Activated naive CD8-positive, alpha-beta T cell treated with anti-CD3 and anti-CD28 coated beads for 36 hours (primary cell): Measurements from ENCODE around the gene LIMS1. TPM values are rescaled to one million over a fixed set of nuclear protein-coding genes. Genes with fewer than 3 reads are reported as not detected.
A peak's percentile ranks its signal among the peaks of the same experiment; 100 is the strongest.

Experiments
- DNase-seq: peaks from one replicate; pipeline ENCODE4 v3.0.0; 2021
- H3K27ac Mint-ChIP-seq: one replicate; pipeline ENCODE4 v1.8.0; 2022; ENCODE audit warnings: mild to moderate bottlenecking, moderate library complexity, mixed read lengths
- H3K27me3 Mint-ChIP-seq: one replicate; pipeline ENCODE4 v1.8.0; 2022; ENCODE audit warnings: mild to moderate bottlenecking, mixed read lengths
- H3K36me3 Mint-ChIP-seq: one replicate; pipeline ENCODE4 v1.8.0; 2021; ENCODE audit warnings: mild to moderate bottlenecking, mixed read lengths
- H3K4me1 Mint-ChIP-seq: one replicate; pipeline ENCODE4 v1.8.0; 2021; ENCODE audit warnings: mixed read lengths
- H3K4me3 Mint-ChIP-seq: one replicate; pipeline ENCODE4 v1.8.0; 2022; ENCODE audit warnings: mild to moderate bottlenecking, moderate library complexity, mixed read lengths
- H3K9me3 Mint-ChIP-seq: one replicate; pipeline ENCODE4 v1.8.0; 2022; ENCODE audit warnings: mixed read lengths
- total RNA-seq, 2 experiments: library from RNA; stranded (reverse); gene quantifications; one replicate each; pipeline ENCODE4 v1.2.3, GENCODE V29; 2021

The LIMS1 gene
- total RNA-seq, 2 experiments from 2014 or later: 39.6 to 44.9 TPM

- no peak for DNase-seq
- no peak overlapping the region for H3K27ac Mint-ChIP-seq
- H3K36me3 Mint-ChIP-seq: peaks cover 8% of the 10 kb centered on the region
- peaks cover 50% of the 10 kb centered on the region for H3K4me1 Mint-ChIP-seq
- no peaks in the 10 kb centered on the region for H3K9me3 Mint-ChIP-seq
- H3K4me3 Mint-ChIP-seq: no peak overlapping the region
- H3K27me3 Mint-ChIP-seq: no peaks in the 10 kb centered on the region
These were observed 91.0 kb downstream of the LIMS1 start for GRCh38 chr2:108625186-108625827.

- Mint-ChIP-seq H3K27ac (no peak overlapping the region), H3K4me1 (peaks cover 51% of the 10 kb centered on the region), H3K9me3 (no peaks in the 10 kb centered on the region), H3K4me3 (no peak overlapping the region), H3K27me3 (no peaks in the 10 kb centered on the region), H3K36me3 (peaks cover 8% of the 10 kb centered on the region)
- no peak for DNase-seq
These were observed 91.5 kb downstream of the LIMS1 start for GRCh38 chr2:108625828-108626195.

- Mint-ChIP-seq H3K27me3 (no peaks in the 10 kb centered on the region), H3K9me3 (no peaks in the 10 kb centered on the region), H3K4me3 (no peak overlapping the region), H3K36me3 (peaks cover 8% of the 10 kb centered on the region), H3K27ac (no peak overlapping the region), H3K4me1 (peaks cover 50% of the 10 kb centered on the region)
- no peak for DNase-seq
These were observed 92.7 kb downstream of the LIMS1 start for GRCh38 chr2:108626995-108627394.

GRCh38 chr2:108627911-108628567 is 93.8 kb downstream of the LIMS1 start:
- Mint-ChIP-seq H3K4me3 (no peak overlapping the region), H3K4me1 (peaks cover 48% of the 10 kb centered on the region), H3K27me3 (no peaks in the 10 kb centered on the region), H3K9me3 (no peaks in the 10 kb centered on the region), H3K36me3 (peaks cover 8% of the 10 kb centered on the region), H3K27ac (no peak overlapping the region)
- no peak for DNase-seq

- DNase-seq: no peak
- peak overlapping the region; percentile 13 for H3K4me3 Mint-ChIP-seq
- H3K36me3 Mint-ChIP-seq: peaks cover 8% of the 10 kb centered on the region
- H3K27ac Mint-ChIP-seq: peak overlapping the region; percentile 76
- no peaks in the 10 kb centered on the region for H3K27me3 Mint-ChIP-seq
- no peaks in the 10 kb centered on the region for H3K9me3 Mint-ChIP-seq
- peaks cover 43% of the 10 kb centered on the region for H3K4me1 Mint-ChIP-seq
These were observed 94.7 kb downstream of the LIMS1 start for GRCh38 chr2:108628936-108629335.

GRCh38 chr2:108629417-108629816 is 95.1 kb downstream of the LIMS1 start:
- H3K4me3 Mint-ChIP-seq: peak overlapping the region; percentile 13
- H3K36me3 Mint-ChIP-seq: peaks cover 8% of the 10 kb centered on the region
- H3K4me1 Mint-ChIP-seq: peaks cover 42% of the 10 kb centered on the region
- DNase-seq: no peak
- no peaks in the 10 kb centered on the region for H3K9me3 Mint-ChIP-seq
- peak overlapping the region; percentile 76 for H3K27ac Mint-ChIP-seq
- no peaks in the 10 kb centered on the region for H3K27me3 Mint-ChIP-seq

GRCh38 chr2:108630567-108631405 is 96.5 kb downstream of the LIMS1 start:
- DNase-seq: no peak
- Mint-ChIP-seq H3K36me3 (peaks cover 8% of the 10 kb centered on the region), H3K4me3 (no peak overlapping the region), H3K4me1 (peaks cover 44% of the 10 kb centered on the region), H3K27me3 (no peaks in the 10 kb centered on the region), H3K27ac (no peak overlapping the region), H3K9me3 (no peaks in the 10 kb centered on the region)

GRCh38 chr2:108632332-108633160 is 98.3 kb downstream of the LIMS1 start:
- Mint-ChIP-seq H3K36me3 (peaks cover 8% of the 10 kb centered on the region), H3K27me3 (no peaks in the 10 kb centered on the region), H3K27ac (no peak overlapping the region), H3K9me3 (no peaks in the 10 kb centered on the region), H3K4me3 (no peak overlapping the region), H3K4me1 (peaks cover 54% of the 10 kb centered on the region)
- DNase-seq: no peak

- Mint-ChIP-seq H3K36me3 (peaks cover 8% of the 10 kb centered on the region), H3K27me3 (no peaks in the 10 kb centered on the region), H3K9me3 (no peaks in the 10 kb centered on the region), H3K4me1 (peaks cover 50% of the 10 kb centered on the region), H3K4me3 (no peak overlapping the region), H3K27ac (no peak overlapping the region)
- no peak for DNase-seq
These were observed 99.1 kb downstream of the LIMS1 start for GRCh38 chr2:108633409-108633808.

GRCh38 chr2:108634011-108634410 is 99.7 kb downstream of the LIMS1 start:
- Mint-ChIP-seq H3K9me3 (no peaks in the 10 kb centered on the region), H3K4me3 (no peak overlapping the region), H3K4me1 (peaks cover 44% of the 10 kb centered on the region), H3K27me3 (no peaks in the 10 kb centered on the region), H3K27ac (no peak overlapping the region), H3K36me3 (peaks cover 6% of the 10 kb centered on the region)
- DNase-seq: no peak

- Mint-ChIP-seq H3K9me3 (no peaks in the 10 kb centered on the region), H3K27me3 (no peaks in the 10 kb centered on the region), H3K4me3 (no peak overlapping the region), H3K36me3 (peaks cover 3% of the 10 kb centered on the region), H3K27ac (no peak overlapping the region), H3K4me1 (peaks cover 38% of the 10 kb centered on the region)
- DNase-seq: no peak
These were observed 100.4 kb downstream of the LIMS1 start for GRCh38 chr2:108634576-108635160.

- Mint-ChIP-seq H3K4me1 (peaks cover 29% of the 10 kb centered on the region), H3K9me3 (no peaks in the 10 kb centered on the region), H3K27ac (no peak overlapping the region), H3K36me3 (no peaks in the 10 kb centered on the region), H3K27me3 (no peaks in the 10 kb centered on the region), H3K4me3 (no peak overlapping the region)
- no peak for DNase-seq
These were observed 101.5 kb downstream of the LIMS1 start for GRCh38 chr2:108635630-108636354.

- Mint-ChIP-seq H3K4me1 (peaks cover 29% of the 10 kb centered on the region), H3K36me3 (no peaks in the 10 kb centered on the region), H3K27me3 (no peaks in the 10 kb centered on the region), H3K27ac (no peak overlapping the region), H3K4me3 (no peak overlapping the region), H3K9me3 (no peaks in the 10 kb centered on the region)
- no peak for DNase-seq
These were observed 103.0 kb downstream of the LIMS1 start for GRCh38 chr2:108637304-108637669.

- Mint-ChIP-seq H3K4me1 (peaks cover 21% of the 10 kb centered on the region), H3K36me3 (peaks cover 9% of the 10 kb centered on the region), H3K27ac (no peak overlapping the region), H3K27me3 (no peaks in the 10 kb centered on the region), H3K4me3 (no peak overlapping the region), H3K9me3 (peaks cover 2% of the 10 kb centered on the region)
- no peak for DNase-seq
These were observed 106.5 kb downstream of the LIMS1 start for GRCh38 chr2:108640731-108641130.
